NCI-H526 (cell line): ENCODE data around the gene TMEM187.

Experiments
- DNase-seq, 2 experiments: peaks; one replicate each; lab custom pipeline; 2025; lab: John Stamatoyannopoulos, UW

TMEM187 gene

DNA sequence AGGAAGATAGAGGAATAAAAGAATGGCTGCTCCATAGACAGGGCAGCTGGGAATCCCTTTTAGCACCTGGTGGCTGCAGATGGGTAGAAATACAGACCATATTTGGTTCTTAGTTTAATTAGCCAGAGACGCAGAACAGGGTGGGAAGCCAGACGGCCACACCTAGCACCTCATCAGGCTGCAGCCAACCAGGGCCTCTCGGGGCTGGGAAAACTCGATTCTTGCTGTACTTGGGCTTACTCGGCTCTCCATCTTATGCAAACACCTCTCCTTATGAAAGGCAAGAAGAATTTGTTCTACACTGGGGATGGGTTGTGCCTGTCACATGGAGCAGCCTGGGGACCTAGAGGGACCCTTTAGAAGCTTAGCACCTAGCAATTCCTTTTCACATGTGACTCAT, 27.5 kb downstream of the TMEM187 start:
- DNase-seq: peak in 1 of 2 experiments; percentile 34

DNA sequence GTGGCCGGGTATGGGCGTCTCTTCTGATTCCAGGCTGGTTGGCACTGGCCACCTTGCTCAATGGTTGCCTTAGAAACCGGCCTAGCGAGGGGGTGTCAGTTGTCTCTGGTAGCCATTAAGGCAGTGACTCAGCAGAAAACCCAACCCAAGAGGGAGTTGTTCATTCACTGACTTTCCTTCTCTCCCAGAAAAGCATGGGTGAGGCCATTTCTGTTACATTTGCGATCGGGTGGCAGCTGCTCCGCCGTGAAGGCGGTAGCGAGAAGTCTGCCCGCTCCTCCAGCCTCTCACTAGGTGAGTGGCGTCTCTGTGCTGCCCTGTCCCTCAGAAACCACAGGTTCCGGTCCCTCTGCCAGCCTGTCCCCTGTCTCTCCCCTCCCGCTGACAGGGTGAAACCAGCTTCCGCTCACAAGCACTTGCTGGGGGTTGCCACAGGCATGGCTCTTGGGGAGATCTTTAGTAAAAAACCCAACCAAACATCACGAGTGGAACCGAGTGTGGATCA, 29.7 kb downstream of the TMEM187 start:
- peak in 1 of 2 experiments; percentile 22 for DNase-seq

DNA sequence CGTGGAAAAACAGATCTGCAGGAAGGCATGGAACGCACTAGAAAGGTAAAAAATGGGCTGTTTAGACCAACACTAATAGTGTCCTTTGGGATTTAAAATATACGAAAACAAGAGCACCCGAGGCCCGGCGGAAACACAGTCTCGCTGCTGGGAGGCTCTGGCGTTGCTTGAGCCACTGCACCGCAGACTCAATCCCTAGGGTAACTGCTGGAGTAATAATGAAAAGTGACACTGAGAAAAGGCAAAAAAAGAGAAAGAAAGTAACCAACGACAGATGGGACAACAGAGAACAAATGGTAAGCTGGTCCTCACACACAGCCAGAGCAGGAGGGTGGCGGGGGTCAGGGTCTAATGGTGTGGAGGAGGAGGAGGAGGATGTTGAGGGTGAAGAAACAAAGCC, 31.8 kb downstream of the TMEM187 start:
- no peak for DNase-seq

GRCh38 chrX:154006947-154007346, 34.4 kb downstream of the TMEM187 start:
- no peak for DNase-seq

- DNase-seq: no peak
Measured at GRCh38 chrX:154008521-154008920, 36.0 kb downstream of the TMEM187 start.

- DNase-seq: no peak
Measured at GRCh38 chrX:154010330-154011087, 38.0 kb downstream of the TMEM187 start.

DNA sequence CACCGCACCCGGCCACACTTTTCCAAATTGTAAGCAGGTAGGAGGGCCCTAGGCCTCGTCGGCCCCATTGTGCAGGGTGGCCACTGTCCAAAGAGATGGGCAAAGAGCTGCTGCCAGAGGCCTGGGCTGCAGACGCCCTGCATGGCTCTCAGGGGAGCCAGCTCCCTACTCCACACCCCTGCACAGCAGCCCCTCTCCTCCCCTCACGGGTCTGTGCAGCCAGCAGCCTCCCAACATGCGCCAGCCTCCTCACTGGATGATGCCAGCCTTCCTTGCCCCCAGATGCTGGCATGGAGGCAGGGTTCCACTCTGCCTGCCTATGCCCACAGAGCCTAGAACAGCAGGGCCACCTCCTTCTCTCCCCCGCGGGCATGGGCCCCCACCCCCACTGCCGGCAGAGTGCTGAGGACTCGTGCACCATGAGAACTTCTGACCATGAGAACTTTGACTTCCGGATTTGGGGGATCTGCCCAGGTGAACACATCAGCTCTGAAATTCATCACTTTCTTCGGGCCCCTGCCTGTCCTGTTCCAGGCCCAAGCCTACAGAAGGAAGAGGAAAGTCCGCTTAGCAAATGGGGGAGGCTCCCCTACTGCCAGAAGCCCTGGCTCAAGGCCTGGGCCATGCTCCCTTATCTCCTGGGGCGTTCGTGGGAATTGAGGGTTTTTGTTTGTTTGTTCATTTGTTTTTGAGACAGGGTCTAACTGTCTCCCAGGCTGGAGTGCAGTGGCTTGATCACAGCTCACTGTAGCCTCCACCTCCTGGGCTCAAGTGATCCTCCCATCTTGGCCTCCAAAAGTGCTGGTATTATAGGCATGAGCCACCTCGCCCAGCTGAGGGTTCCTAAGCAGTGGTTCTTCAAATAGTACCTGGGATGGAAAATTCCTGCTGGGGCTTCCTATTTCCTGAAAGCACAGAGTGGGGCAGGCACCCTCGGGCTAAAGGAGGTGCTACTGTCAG, 39.1 kb downstream of the TMEM187 start:
- DNase-seq: no peak

DNA sequence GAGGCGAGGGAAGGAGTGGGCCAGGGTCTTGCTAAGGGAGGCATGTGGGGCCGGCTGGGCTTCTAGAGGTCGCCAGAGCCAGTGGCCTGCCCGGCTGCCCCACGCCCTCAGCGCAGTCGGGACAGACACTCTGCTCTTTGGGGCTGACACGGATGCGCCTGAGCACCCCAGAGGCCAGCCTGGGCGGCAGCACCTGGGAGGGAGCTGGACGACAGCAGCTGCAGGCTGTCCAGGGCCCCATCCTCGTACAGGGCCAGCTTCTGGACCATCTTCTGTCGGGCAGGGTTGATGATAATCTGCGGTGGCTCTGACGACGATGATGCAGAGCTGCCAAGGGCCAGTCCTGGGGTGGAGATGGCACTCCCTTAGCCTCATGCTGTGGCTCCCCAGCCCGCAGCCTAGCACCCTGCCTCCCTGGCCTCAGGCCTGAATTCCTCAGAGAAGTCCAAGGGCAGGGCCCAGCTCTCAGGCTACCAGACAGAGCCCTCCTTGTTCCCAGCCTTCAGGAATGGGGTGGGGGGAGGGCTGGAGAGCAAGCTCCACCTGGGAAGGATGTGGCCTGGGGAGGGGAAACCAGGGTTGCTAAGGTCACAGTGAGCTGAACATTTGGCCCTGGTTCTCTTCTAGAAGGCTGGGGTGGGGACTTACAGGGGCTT, 39.9 kb downstream of the TMEM187 start:
- no peak for DNase-seq

- no peak for DNase-seq
Measured at GRCh38 chrX:154013001-154013421, 40.5 kb downstream of the TMEM187 start.

- DNase-seq: peak in 1 of 2 experiments; percentile 49
Measured at GRCh38 chrX:154013614-154014360, 41.2 kb downstream of the TMEM187 start.

- DNase-seq: no peak
Measured at GRCh38 chrX:154014429-154015380, 42.2 kb downstream of the TMEM187 start.

- no peak for DNase-seq
Measured at GRCh38 chrX:154015581-154016264, 43.2 kb downstream of the TMEM187 start.

DNA sequence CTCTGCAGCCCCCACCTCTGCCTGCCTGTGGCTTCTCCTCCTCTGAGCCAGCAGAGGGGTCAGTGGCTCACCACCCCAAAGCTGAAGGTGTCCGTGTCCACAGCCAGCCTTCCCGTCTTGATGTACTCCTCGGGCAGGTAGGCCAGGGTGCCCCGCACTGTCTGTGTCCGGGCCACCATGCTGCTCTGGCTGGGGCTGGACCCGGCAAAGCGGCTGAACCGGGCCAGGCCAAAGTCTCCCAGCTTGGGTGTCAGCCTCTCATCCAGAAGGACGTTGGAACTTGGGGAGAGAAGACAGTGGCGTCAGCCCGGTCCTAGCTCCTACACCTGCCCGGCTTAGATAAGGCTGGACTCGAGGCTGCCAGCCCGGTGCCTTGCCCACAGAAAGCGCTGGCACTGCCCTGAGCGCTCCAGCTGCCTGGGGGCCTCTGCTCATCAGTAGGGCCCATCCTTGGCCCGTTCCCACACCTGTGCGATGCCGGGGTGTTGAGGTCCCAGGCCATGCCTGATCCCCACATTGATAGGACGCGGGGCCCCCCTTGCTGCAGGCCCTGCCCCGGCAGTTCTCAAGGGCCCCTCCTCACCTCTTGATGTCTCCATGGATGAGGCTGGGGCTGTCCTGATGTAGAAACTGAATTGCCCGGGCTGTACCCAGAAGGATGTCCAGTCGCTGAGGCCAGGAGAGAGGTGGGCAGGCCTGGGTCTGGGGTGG, 44.0 kb downstream of the TMEM187 start:
- no peak for DNase-seq

GRCh38 chrX:154017766-154018517, 45.4 kb downstream of the TMEM187 start:
- peak in 1 of 2 experiments; percentile 44 for DNase-seq

DNA sequence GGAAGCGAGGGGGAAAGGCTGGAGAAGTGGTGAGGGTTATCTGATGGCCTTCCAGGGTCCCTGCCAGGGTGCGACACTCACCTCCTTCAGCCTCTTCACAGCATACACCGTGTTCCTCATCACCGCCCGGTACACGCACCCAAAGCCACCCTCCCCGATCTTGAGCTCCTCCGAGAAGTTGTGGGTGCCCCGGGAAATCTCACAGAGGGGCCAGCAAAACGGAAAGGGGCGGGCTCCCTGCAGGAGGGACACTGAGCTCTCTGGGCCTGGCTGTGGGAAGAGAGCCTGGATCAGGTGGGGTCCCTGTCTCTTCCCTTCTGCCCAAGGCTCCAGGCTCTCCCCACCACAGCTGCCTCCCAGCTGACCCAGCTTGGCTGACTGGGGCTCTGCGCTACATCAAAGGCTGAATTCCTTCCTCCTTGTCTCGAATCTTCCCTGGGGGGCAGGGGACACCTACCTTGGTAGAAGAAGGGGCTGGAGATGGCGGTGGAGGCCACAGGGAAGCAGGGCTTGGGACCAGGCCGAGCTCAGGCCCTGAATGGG, 46.0 kb downstream of the TMEM187 start:
- DNase-seq: peak in 1 of 2 experiments; percentile 43

- DNase-seq: peak in 1 of 2 experiments; percentile 54
Measured at GRCh38 chrX:154019061-154019621, 46.6 kb downstream of the TMEM187 start.
